ENCODE data around the gene ZNF682.

- TF ChIP-seq CTCF (conservative IDR thresholded peaks at IDR 0.05 in 1 of 2, IDR thresholded peaks at IDR 0.05 in 1 of 2; ENCODE audit: extremely low read depth in 1 of 2, insufficient read depth in 1 of 2, low read depth in 1 of 2, low read length in 2 of 2), result no peak
- TF ChIP-seq EZH2 (IDR thresholded peaks at IDR 0.05; ENCODE audit: borderline replicate concordance, low read length), result no peak
Measured at GRCh38 chr19:20028611-20029010, 10.7 kb downstream of the ZNF682 start.
